Mononuclear cell (primary cell): ENCODE data around the gene DDR2. TPM values are rescaled to one million over a fixed set of nuclear protein-coding genes. Genes with fewer than 3 reads are reported as not detected.
"Not testable (repeated sequence)": the region's sequence is repeated elsewhere in the genome, so short reads cannot be mapped to it uniquely, and the experiment has no call there.

ENCODE experiments used
- H3K27me3 ChIP-seq: 2 replicates; pipeline ENCODE4 v1.6.0; 2011; ENCODE audit warnings: low read length, control low read depth; ENCODE audit not compliant: insufficient read depth
- H3K4me1 ChIP-seq: 2 replicates; pipeline ENCODE4 v1.5.1; 2011; ENCODE audit warnings: mild to moderate bottlenecking, low read length, control low read depth; ENCODE audit not compliant: insufficient read depth
- H3K4me3 ChIP-seq: 2 replicates; pipeline ENCODE4 v1.5.1; 2011; ENCODE audit warnings: mild to moderate bottlenecking, low read length, moderate library complexity
- H3K9me3 ChIP-seq: 2 replicates; pipeline ENCODE4 v1.5.1; 2011; ENCODE audit warnings: low read depth, mild to moderate bottlenecking, control low read depth, low read length
- total RNA-seq: library from RNA; depleted of rRNA; stranded (reverse); fragments of >200 nt; gene quantifications from one replicate; pipeline ENCODE4 v1.2.3, GENCODE V29; 2012

Gene DDR2
- total RNA-seq = 1.2 TPM

- Histone ChIP-seq H3K4me1 (no peaks in the 10 kb centered on the region), H3K9me3 (no peaks in the 10 kb centered on the region), H3K27me3 (no peaks in the 10 kb centered on the region), H3K4me3 (no peak within 1 kb of the TSS)
Measured at GRCh38 chr1:162632217-162632666, at the start of gene DDR2. DDR2 (plus strand) TSS chr1:162632464; CDS start chr1:162719064, 86,600 bp downstream.

DNA sequence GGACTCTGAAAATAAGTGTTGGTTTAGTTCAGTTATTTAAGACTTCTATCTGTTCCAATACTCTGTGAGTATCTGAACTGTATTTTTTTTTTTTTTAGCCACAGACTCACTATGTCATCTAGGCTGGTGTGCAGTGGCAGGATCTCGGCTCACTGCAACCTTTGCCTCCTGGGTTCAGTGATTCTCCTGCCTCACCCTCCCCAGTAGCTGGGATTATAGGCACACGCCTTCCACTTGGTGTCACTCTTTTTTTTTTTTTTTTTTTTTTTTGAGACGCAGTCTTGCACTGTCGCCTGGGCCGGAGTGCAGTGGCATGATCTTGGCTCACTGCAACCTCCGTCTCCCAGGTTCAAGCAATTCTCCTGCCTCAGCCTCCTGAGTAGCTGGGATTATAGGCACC, 49.4 kb upstream of the DDR2 start:
- H3K4me1 ChIP-seq, H3K9me3 ChIP-seq: not testable (repeated sequence)

DNA sequence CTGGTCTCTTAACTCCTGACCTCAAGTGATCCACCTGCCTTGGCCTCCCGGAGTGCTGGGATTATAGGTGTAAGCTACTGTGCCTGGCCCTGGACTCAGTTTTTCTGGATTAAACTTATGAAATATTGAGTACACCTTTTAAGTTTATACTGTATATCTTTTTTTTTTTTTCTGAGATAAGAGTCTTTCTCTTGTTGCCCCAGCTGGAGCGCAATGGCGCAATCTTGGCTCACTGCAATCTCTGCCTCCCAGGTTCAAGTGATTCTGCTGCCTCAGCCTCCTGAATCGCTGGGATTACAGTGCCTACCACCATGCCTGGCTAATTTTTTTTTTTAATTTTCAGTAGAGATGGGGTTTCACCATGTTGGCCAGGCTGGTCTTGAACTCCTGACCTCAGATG, 47.2 kb upstream of the DDR2 start:
- H3K9me3 ChIP-seq, H3K4me3 ChIP-seq, H3K4me1 ChIP-seq, H3K27me3 ChIP-seq: not testable (repeated sequence)

More for the DNA sequence above, 49.4 kb upstream of the DDR2 start:
- not testable (repeated sequence) for H3K27me3 ChIP-seq, H3K4me3 ChIP-seq

- H3K27me3 ChIP-seq = no peaks in the 10 kb centered on the region
- H3K9me3 ChIP-seq = no peaks in the 10 kb centered on the region
- no peaks in the 10 kb centered on the region for H3K4me1 ChIP-seq
- H3K4me3 ChIP-seq = no peak overlapping the region
Measured at GRCh38 chr1:162587347-162587746, 44.9 kb upstream of the DDR2 start.

DNA sequence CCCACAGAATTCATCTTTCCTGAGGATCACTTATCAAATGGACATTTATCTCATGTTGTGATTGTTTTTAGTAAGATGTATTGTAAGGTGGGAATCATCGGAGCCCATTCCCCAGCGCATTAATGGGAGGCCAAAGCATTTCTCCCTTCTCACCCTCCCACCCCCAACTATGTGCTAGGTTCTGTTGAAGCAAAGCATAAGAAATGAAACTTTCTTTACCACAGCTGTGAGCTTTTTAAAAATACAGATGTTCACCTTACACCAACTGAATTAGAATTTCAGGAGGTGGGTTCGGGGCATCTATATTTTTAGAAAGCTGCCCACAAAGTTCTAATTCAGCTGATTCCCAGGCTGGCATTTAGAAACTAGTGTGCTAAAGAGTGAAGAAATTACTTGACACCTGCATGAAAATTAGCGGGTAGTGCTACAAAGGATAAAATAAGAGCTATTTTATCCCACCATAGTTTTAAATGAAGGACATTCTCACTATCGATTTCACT, 44.5 kb upstream of the DDR2 start:
- Histone ChIP-seq H3K9me3 (no peaks in the 10 kb centered on the region), H3K4me3 (no peak overlapping the region), H3K4me1 (no peaks in the 10 kb centered on the region), H3K27me3 (no peaks in the 10 kb centered on the region)

DNA sequence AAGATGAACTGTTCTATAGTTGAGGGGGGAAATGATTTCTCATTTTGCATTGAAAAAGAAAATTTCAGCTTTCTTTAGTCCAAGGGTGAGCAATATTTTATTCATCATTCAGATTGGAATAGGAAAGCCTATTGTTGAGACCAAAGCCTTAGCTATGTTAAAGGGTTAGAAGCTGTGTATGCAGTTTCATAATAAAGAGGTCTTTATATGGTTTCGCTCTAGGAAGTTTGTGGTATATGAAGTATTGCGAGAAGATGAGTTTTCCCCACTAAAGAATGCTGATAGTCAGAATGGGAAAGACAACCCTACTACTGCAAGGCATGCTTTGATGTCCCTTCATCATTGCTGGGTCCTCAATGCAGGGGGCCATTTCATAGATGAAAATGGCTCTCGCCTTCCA, 42.2 kb upstream of the DDR2 start:
- H3K9me3 ChIP-seq = no peaks in the 10 kb centered on the region
- H3K4me1 ChIP-seq = no peaks in the 10 kb centered on the region
- H3K4me3 ChIP-seq = no peak overlapping the region
- no peaks in the 10 kb centered on the region for H3K27me3 ChIP-seq

DNA sequence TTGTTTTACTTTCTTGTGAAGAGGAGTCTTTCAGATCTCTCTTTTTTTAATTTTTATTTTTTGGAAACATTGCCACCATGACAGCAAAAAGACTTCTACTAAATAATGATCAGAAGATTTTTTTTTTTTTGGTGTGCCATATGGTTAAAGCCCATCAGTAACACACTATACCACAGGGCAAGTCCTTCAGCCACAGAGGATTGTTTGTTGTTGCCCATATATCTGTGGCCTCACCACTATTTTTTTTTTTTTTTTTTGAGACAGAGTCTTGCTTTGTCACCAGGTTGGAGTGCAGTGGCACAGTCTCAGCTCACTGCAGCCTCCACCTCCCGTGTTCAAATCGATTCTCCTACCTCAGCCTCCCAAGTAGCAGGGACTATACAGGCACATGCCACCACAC, 41.6 kb upstream of the DDR2 start:
- Histone ChIP-seq H3K27me3 (no peaks in the 10 kb centered on the region), H3K4me3 (no peak overlapping the region), H3K9me3 (no peaks in the 10 kb centered on the region), H3K4me1 (no peaks in the 10 kb centered on the region)

DNA sequence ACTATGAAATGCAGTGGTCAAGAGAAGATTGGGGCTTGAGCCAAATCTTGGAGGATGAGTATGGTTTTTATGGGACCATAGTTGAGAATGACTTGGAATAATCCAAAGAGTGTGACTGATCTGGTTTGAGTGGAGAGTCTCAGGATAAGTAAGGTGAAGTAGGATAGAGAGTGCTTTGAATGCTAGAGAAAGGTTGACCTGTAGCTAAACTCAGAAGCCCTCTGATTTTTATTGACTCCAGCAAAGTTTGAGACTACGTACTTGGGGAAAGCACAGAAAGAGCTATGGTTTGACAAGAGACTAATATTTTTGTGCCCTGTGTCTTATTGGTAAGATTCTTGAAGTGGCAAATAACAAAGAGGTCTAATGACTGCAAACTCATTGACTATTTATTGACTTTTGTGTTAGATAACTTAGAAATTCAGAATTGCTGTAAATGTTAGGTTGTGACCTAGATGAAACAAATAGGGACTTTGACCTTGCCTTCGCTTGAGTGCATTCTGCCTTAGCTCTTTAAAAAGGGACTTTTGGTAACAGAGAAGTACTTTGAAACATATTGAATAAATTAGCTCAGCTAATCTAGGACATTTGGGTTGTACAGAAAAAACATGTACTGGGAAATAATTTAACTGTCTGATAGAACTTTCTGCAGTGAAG, 35.6 kb upstream of the DDR2 start:
- no peaks in the 10 kb centered on the region for H3K27me3 ChIP-seq
- H3K4me1 ChIP-seq = no peaks in the 10 kb centered on the region
- H3K4me3 ChIP-seq = no peak overlapping the region
- no peaks in the 10 kb centered on the region for H3K9me3 ChIP-seq

- no peaks in the 10 kb centered on the region for H3K9me3 ChIP-seq
- H3K27me3 ChIP-seq = no peaks in the 10 kb centered on the region
- H3K4me3 ChIP-seq = no peak overlapping the region
- H3K4me1 ChIP-seq = no peaks in the 10 kb centered on the region
Measured at GRCh38 chr1:162599451-162599850, 32.8 kb upstream of the DDR2 start.

DNA sequence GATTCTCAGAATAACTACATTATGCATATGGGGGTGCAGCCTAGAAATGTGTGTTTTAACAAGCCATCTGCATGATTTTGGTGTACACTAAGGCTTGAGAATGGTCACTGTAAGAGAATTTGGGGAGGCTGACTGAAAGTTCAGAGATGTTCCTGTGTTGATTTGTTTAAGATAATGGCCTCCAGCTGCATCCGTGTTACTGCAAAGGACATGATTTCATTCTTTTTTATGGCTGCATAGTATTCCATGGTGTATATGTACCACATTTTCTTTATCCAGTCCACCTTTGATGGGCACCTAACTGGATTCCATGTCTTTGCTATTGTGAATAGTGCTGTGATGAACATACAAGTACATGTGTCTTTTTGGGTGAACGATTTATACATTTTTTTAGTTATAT, 29.1 kb upstream of the DDR2 start:
- H3K4me1 ChIP-seq, H3K9me3 ChIP-seq, H3K4me3 ChIP-seq, H3K27me3 ChIP-seq: not testable (repeated sequence)

- H3K9me3 ChIP-seq = no peaks in the 10 kb centered on the region
- no peak overlapping the region for H3K4me3 ChIP-seq
- H3K27me3 ChIP-seq = no peaks in the 10 kb centered on the region
Measured at GRCh38 chr1:162605225-162605927, 26.9 kb upstream of the DDR2 start.

GRCh38 chr1:162609306-162609705, 23.0 kb upstream of the DDR2 start:
- Histone ChIP-seq H3K27me3 (no peaks in the 10 kb centered on the region), H3K4me3 (no peak overlapping the region), H3K9me3 (no peaks in the 10 kb centered on the region), H3K4me1 (peaks cover 7% of the 10 kb centered on the region)

More at GRCh38 chr1:162605225-162605927, 26.9 kb upstream of the DDR2 start:
- H3K4me1 ChIP-seq = no peaks in the 10 kb centered on the region

- Histone ChIP-seq H3K4me1 (peaks cover 7% of the 10 kb centered on the region), H3K9me3 (peaks cover 14% of the 10 kb centered on the region), H3K27me3 (no peaks in the 10 kb centered on the region), H3K4me3 (no peak overlapping the region)
Measured at GRCh38 chr1:162612606-162613400, 19.5 kb upstream of the DDR2 start.

DNA sequence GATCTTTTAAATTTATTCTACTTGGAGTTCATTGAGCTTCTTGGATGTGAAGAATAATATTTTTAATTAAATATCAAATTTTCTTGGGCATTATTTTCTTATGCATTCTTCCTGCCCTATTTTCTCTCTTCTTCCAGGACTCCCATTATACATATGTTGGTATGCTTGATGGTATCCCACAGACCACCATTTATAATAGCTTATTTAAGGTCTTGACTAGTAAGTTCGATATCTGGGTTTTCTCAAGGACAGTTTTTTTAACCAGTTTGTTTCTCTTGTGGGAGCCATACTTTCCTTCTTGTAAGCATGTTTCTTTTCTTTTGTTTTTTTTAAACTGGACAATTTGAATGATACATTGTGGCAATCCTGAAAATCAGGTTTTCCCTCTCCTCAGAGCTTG, 15.4 kb upstream of the DDR2 start:
- H3K27me3 ChIP-seq = no peaks in the 10 kb centered on the region
- no peak overlapping the region for H3K4me3 ChIP-seq
- peaks cover 16% of the 10 kb centered on the region for H3K9me3 ChIP-seq
- H3K4me1 ChIP-seq = peaks cover 7% of the 10 kb centered on the region

GRCh38 chr1:162617513-162617912, 14.8 kb upstream of the DDR2 start:
- Histone ChIP-seq H3K4me1 (peaks cover 7% of the 10 kb centered on the region), H3K4me3 (no peak overlapping the region), H3K9me3 (peaks cover 16% of the 10 kb centered on the region), H3K27me3 (no peaks in the 10 kb centered on the region)
